ENCODE measurements around the gene YWHAB. TPM values are rescaled to one million over a fixed set of nuclear protein-coding genes. Genes with fewer than 3 reads are reported as not detected.

Gene YWHAB
- total RNA-seq, 1 experiment from 2014 or later = 267 TPM

DNA sequence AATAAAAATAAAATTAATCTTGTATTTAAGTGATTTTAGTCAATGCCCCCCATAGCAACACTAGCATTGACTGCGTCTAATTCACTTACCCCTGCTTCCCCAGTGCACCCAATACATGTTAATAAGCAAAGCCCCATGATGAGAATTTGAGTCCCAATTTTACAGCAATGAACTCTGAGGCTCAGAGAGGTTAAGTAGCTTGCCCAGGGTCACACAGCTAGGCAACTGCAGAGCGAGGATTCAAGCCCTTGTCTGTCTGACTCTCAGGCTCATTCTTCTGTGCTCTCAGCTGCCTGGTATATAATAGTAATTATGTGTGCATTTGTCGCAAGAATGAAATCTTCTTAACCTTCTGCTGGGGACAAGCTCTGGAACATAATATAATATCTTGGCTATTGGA, 32.8 kb downstream of the YWHAB start:
- no peak for ATAC-seq
- Histone ChIP-seq H3K4me3 (ENCODE audit: low read depth in 2 of 2, low read length in 2 of 2) (no peak overlapping the region), H3K27ac (ENCODE audit: low read length) (no peak overlapping the region), H3K4me1 (ENCODE audit: control insufficient read depth, insufficient read depth, low read length) (no peaks in the 10 kb centered on the region), H3K27me3 (ENCODE audit: control insufficient read depth, insufficient read depth, low read length) (no peaks in the 10 kb centered on the region), H3K9me3 (ENCODE audit: control insufficient read depth, insufficient read depth, low read depth, low read length) (no peaks in the 10 kb centered on the region), H3K36me3 (ENCODE audit: control insufficient read depth, insufficient read depth, low read length) (peaks cover 6% of the 10 kb centered on the region; the same call in 1 of the 2 replicates)
- BruUV-seq (replicated peaks) = no TSS peak
- in situ Hi-C loops (cut with HindIII; ENCODE audit: low pct_unique_long_range_greater_than_20kb, low sequenced_read_pairs) = no loop called here
- POLR2A ChIA-PET = no interaction called here
- CTCF ChIA-PET = no interaction called here
- DNase-seq (ENCODE audit: low read depth, low spot score) = no peak
- intact Hi-C loops (cut with micrococcal nuclease; ENCODE audit: unreplicated experiment) = no loop called here
- no peak for TF ChIP-seq POLR2AphosphoS5 (IDR thresholded peaks at IDR 0.05; ENCODE audit: low read depth, low read length)
- TF ChIP-seq SIN3A (IDR thresholded peaks at IDR 0.05; ENCODE audit: borderline replicate concordance, insufficient read depth, low read depth, low read length) = no peak
- TF ChIP-seq, protein P1, sequence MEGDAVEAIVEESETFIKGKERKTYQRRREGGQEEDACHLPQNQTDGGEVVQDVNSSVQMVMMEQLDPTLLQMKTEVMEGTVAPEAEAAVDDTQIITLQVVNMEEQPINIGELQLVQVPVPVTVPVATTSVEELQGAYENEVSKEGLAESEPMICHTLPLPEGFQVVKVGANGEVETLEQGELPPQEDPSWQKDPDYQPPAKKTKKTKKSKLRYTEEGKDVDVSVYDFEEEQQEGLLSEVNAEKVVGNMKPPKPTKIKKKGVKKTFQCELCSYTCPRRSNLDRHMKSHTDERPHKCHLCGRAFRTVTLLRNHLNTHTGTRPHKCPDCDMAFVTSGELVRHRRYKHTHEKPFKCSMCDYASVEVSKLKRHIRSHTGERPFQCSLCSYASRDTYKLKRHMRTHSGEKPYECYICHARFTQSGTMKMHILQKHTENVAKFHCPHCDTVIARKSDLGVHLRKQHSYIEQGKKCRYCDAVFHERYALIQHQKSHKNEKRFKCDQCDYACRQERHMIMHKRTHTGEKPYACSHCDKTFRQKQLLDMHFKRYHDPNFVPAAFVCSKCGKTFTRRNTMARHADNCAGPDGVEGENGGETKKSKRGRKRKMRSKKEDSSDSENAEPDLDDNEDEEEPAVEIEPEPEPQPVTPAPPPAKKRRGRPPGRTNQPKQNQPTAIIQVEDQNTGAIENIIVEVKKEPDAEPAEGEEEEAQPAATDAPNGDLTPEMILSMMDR (IDR thresholded peaks at IDR 0.05) = no peak
- TF ChIP-seq, protein P2, sequence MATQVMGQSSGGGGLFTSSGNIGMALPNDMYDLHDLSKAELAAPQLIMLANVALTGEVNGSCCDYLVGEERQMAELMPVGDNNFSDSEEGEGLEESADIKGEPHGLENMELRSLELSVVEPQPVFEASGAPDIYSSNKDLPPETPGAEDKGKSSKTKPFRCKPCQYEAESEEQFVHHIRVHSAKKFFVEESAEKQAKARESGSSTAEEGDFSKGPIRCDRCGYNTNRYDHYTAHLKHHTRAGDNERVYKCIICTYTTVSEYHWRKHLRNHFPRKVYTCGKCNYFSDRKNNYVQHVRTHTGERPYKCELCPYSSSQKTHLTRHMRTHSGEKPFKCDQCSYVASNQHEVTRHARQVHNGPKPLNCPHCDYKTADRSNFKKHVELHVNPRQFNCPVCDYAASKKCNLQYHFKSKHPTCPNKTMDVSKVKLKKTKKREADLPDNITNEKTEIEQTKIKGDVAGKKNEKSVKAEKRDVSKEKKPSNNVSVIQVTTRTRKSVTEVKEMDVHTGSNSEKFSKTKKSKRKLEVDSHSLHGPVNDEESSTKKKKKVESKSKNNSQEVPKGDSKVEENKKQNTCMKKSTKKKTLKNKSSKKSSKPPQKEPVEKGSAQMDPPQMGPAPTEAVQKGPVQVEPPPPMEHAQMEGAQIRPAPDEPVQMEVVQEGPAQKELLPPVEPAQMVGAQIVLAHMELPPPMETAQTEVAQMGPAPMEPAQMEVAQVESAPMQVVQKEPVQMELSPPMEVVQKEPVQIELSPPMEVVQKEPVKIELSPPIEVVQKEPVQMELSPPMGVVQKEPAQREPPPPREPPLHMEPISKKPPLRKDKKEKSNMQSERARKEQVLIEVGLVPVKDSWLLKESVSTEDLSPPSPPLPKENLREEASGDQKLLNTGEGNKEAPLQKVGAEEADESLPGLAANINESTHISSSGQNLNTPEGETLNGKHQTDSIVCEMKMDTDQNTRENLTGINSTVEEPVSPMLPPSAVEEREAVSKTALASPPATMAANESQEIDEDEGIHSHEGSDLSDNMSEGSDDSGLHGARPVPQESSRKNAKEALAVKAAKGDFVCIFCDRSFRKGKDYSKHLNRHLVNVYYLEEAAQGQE (IDR thresholded peaks at IDR 0.05; ENCODE audit: insufficient read depth in 1 of 2, low read depth in 2 of 2, low read length in 1 of 2) = no peak
- no peak for TF ChIP-seq TCF7L2 (IDR thresholded peaks at IDR 0.05; ENCODE audit: low read depth, low read length)

DNA sequence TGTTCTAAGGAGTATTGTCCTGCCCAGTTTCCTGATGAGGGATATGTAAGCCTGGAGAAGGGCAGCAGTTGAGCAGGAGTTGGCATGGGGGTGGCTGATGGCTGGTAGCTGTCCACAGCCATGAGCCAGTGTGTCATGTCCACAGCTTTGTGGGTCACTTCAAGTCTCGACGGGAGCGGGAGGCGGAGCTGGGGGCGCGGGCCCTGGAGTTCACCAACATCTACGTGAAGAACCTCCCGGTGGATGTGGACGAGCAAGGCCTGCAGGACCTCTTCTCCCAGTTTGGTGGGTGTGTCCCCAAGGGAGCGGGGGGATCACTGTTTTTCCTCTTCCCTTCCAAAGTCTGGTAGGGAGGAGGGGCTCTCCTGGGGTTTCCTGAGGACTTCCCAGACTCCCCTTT, 33.3 kb downstream of the YWHAB start:
- no peak for DNase-seq (ENCODE audit: low read depth, low spot score)
- POLR2A ChIA-PET = no interaction called here
- Histone ChIP-seq H3K4me1 (ENCODE audit: control insufficient read depth, insufficient read depth, low read length) (no peaks in the 10 kb centered on the region), H3K27me3 (ENCODE audit: control insufficient read depth, insufficient read depth, low read length) (no peaks in the 10 kb centered on the region), H3K4me3 (ENCODE audit: low read depth in 2 of 2, low read length in 2 of 2) (no peak overlapping the region), H3K36me3 (ENCODE audit: control insufficient read depth, insufficient read depth, low read length) (peaks cover 3% of the 10 kb centered on the region; the same call in 1 of the 2 replicates), H3K9me3 (ENCODE audit: control insufficient read depth, insufficient read depth, low read depth, low read length) (no peaks in the 10 kb centered on the region), H3K27ac (ENCODE audit: low read length) (no peak overlapping the region)
- no TSS peak for BruUV-seq (replicated peaks)
- intact Hi-C loops (cut with micrococcal nuclease; ENCODE audit: unreplicated experiment) = no loop called here
- CTCF ChIA-PET = no interaction called here
- in situ Hi-C loops (cut with HindIII; ENCODE audit: low pct_unique_long_range_greater_than_20kb, low sequenced_read_pairs) = no loop called here
- ATAC-seq = no peak
- no peak for TF ChIP-seq TCF7L2 (IDR thresholded peaks at IDR 0.05; ENCODE audit: low read depth, low read length)
- TF ChIP-seq POLR2AphosphoS5 (IDR thresholded peaks at IDR 0.05; ENCODE audit: low read depth, low read length) = no peak
- TF ChIP-seq, protein P1 (IDR thresholded peaks at IDR 0.05) = no peak
- no peak for TF ChIP-seq SIN3A (IDR thresholded peaks at IDR 0.05; ENCODE audit: borderline replicate concordance, insufficient read depth, low read depth, low read length)
- TF ChIP-seq, protein P2 (IDR thresholded peaks at IDR 0.05; ENCODE audit: insufficient read depth in 1 of 2, low read depth in 2 of 2, low read length in 1 of 2) = no peak
